HepG2 (cell line): ENCODE data around the gene PFDN5. TPM values are rescaled to one million over a fixed set of nuclear protein-coding genes. Genes with fewer than 3 reads are reported as not detected.

Source experiments
- ATAC-seq: fragments of 200-7000 bp; cut with Tn5 transposase; 3 replicates; pipeline ENCODE4 v1.9.1; 2020; ENCODE audit warnings: mild to moderate bottlenecking, moderate library complexity
- BruUV-seq: library from RNA; stranded (reverse); fragments of 400-500 nt; replicated peaks from 2 replicates; lab custom pipeline; 2021; lab: Mats Ljungman, UMichigan
- CTCF ChIA-PET: fragments of 300-600 bp; formaldehyde crosslinking; extraction: SDS; loops from one replicate; lab custom pipeline; 2021; ENCODE audit warnings: low total read pairs, inconsistent platforms, low intra/inter-chr PET ratio; lab: Yijun Ruan, JAX
- POLR2A ChIA-PET: fragments of 350-600 bp; sonication (Branson Sonifier 250); formaldehyde crosslinking; loops from one replicate; lab custom pipeline; 2020; ENCODE audit warnings: antibody characterized with exemption, inconsistent platforms; lab: Yijun Ruan, JAX
- DNase-seq: peaks from one replicate; pipeline ENCODE4 v3.0.0-alpha.2; 2015; ENCODE audit warnings: low spot score
- FAIRE-seq: peaks from 3 replicates; lab custom pipeline; 2011; peaks lifted over from hg19 to GRCh38; lab: Jason Lieb, UNC
- H2AFZ ChIP-seq: one replicate; pipeline ENCODE4 v1.6.1; 2011; ENCODE audit warnings: low read length, inconsistent platforms
- H3K27ac ChIP-seq: fragments of 300-600 bp; 3 replicates; pipeline ENCODE4 v1.8.0; 2011; ENCODE audit warnings: mixed run types, mild to moderate bottlenecking, mixed read lengths, low read length, inconsistent platforms; ENCODE audit not compliant: insufficient read depth; ENCODE audit errors: extremely low read length
- H3K27me3 ChIP-seq, 2 experiments: fragments of 200-600 bp in 1 of 2; 2 replicates in 1 of 2; 3 replicates in 1 of 2; pipeline versions ENCODE4 v1.6.0 to v1.8.0; 2011; ENCODE audit warnings: low read length in 2 of 2, mild to moderate bottlenecking in 2 of 2, moderate library complexity in 2 of 2, inconsistent platforms in 1 of 2; ENCODE audit not compliant: insufficient read depth in 2 of 2, control insufficient read depth in 1 of 2
- H3K36me3 ChIP-seq, 2 experiments: fragments of 200-600 bp in 1 of 2; replicated peaks in 1 of 2; 2 replicates in 1 of 2; 3 replicates in 1 of 2; pipeline versions ENCODE4 v1.5.1 to v1.8.0; 2011; ENCODE audit warnings: low read length in 2 of 2, inconsistent platforms in 1 of 2; ENCODE audit not compliant: insufficient read depth in 2 of 2, control insufficient read depth in 1 of 2
- H3K4me1 ChIP-seq: 2 replicates; pipeline ENCODE4 v1.5.1; 2012; ENCODE audit warnings: low read length, inconsistent platforms; ENCODE audit not compliant: insufficient read depth
- H3K4me2 ChIP-seq: 2 replicates; pipeline ENCODE4 v1.6.0; 2011; ENCODE audit warnings: low read depth, low read length, inconsistent platforms
- H3K4me3 ChIP-seq, 3 experiments: fragments of 200-600 bp in 1 of 3; sonication (generic), shearing (Covaris generic) in 1 of 3; replicated peaks in 1 of 3; 2 replicates each; pipeline ENCODE4 v1.5.1; 2011 to 2016; ENCODE audit warnings: low read length in 3 of 3, inconsistent platforms in 2 of 3, low read depth in 2 of 3, mild to moderate bottlenecking in 2 of 3, control low read depth in 1 of 3, mixed read lengths in 1 of 3; ENCODE audit not compliant: insufficient read depth in 1 of 3
- H3K79me2 ChIP-seq: one replicate; pipeline ENCODE4 v1.6.1; 2011; ENCODE audit warnings: low read length, inconsistent platforms; ENCODE audit not compliant: insufficient read depth
- H3K9ac ChIP-seq: 2 replicates; pipeline ENCODE4 v1.6.0; 2011; ENCODE audit warnings: mild to moderate bottlenecking, low read depth, low read length, inconsistent platforms; ENCODE audit not compliant: insufficient read depth
- H3K9me3 ChIP-seq: 2 replicates; pipeline ENCODE4 v1.5.1; 2012; ENCODE audit warnings: mild to moderate bottlenecking, low read length
- H4K20me1 ChIP-seq: 2 replicates; pipeline ENCODE4 v1.6.0; 2011; ENCODE audit warnings: inconsistent platforms, mild to moderate bottlenecking, low read length, moderate library complexity; ENCODE audit not compliant: insufficient read depth
- AHDC1 ChIP-seq: sonication (generic); formaldehyde crosslinking; IDR thresholded peaks from 2 replicates; pipeline ENCODE4 v1.5.1; 2020; ENCODE audit warnings: mild to moderate bottlenecking, missing genetic modification reagents, borderline replicate concordance
- DR1 ChIP-seq: sonication (generic); formaldehyde crosslinking; IDR thresholded peaks from 2 replicates; pipeline ENCODE4 v1.8.0; 2021; ENCODE audit warnings: mild to moderate bottlenecking, missing genetic modification reagents, inconsistent platforms
- FOXO4 ChIP-seq: sonication (generic); formaldehyde crosslinking; conservative IDR thresholded peaks from 2 replicates; pipeline ENCODE4 v1.8.1; 2023; ENCODE audit warnings: missing genetic modification reagents
- RNF219 ChIP-seq: sonication (generic); formaldehyde crosslinking; IDR thresholded peaks from 2 replicates; pipeline ENCODE4 v1.5.0; 2020; ENCODE audit warnings: mild to moderate bottlenecking, missing genetic modification reagents
- ZNF275 ChIP-seq: sonication (generic); formaldehyde crosslinking; IDR thresholded peaks from 2 replicates; pipeline ENCODE4 v1.8.0; 2022; ENCODE audit warnings: missing genetic modification reagents, mild to moderate bottlenecking, inconsistent platforms, borderline replicate concordance
- ZNF546 ChIP-seq: sonication (generic); formaldehyde crosslinking; conservative IDR thresholded peaks from 2 replicates; pipeline ENCODE4 v1.8.1; 2023; ENCODE audit warnings: mild to moderate bottlenecking, missing genetic modification reagents
- ZNF556 ChIP-seq: sonication (generic); formaldehyde crosslinking; IDR thresholded peaks from 2 replicates; pipeline ENCODE4 v1.4.0; 2020; ENCODE audit warnings: mild to moderate bottlenecking, missing genetic modification reagents, borderline replicate concordance
- ZNF703 ChIP-seq: sonication (generic); formaldehyde crosslinking; IDR thresholded peaks from 2 replicates; pipeline ENCODE4 v1.5.1; 2020; ENCODE audit warnings: missing genetic modification reagents, mild to moderate bottlenecking, moderate library complexity, borderline replicate concordance
- WGBS: methylation state at CpG from one replicate; pipeline ENCODE4 v1.1.6; 2017; ENCODE audit warnings: low lambda C conversion rate; 5-methylcytosine and 5-hydroxymethylcytosine counted together
- in situ Hi-C: cut with HindIII; loops from 2 replicates; pipeline ENCODE4 v1.10.0; 2017; ENCODE audit warnings: low pct_unique_long_range_greater_than_20kb; ENCODE audit not compliant: extremely low pct_ligation_motif_present
- intact Hi-C: fragments of 100-400 bp; cut with micrococcal nuclease; formaldehyde crosslinking; loops from one replicate; pipeline ENCODE4 v1.10.0; 2022; ENCODE audit not compliant: unreplicated experiment
- polyA plus RNA-seq, 8 experiments: library from polyadenylated mRNA; depleted of rRNA in 3 of 8; stranded (reverse) in 7 of 8; unstranded in 1 of 8; fragments of >200 nt; fragmentation: Illumina TruSeq in 4 of 8; extraction: Trizol in 4 of 8; gene quantifications; 2 replicates each; pipeline versions ENCODE4 v1.2.1 to v1.2.3, GENCODE V29; 2011 to 2016; ENCODE audit warnings: low read depth in 4 of 8, missing spikeins in 1 of 8, mixed read lengths in 1 of 8; ENCODE audit not compliant: insufficient read depth in 1 of 8
- total RNA-seq, 5 experiments: library from RNA; depleted of rRNA; stranded (reverse); fragments of >200 nt; fragmentation: Illumina TruSeq; extraction: Trizol; gene quantifications; 2 replicates each; pipeline ENCODE4 v1.2.3, GENCODE V29; 2016; ENCODE audit warnings: low read depth in 1 of 5

Gene PFDN5
- total and polyA plus RNA-seq, 2 of the 13 experiments (the other 11 are each of a cell fraction or from before 2014, with no cell fraction given): 449 to 462 TPM

GRCh38 chr12:53254816-53255545, 40.4 kb upstream of the PFDN5 start:
- Histone ChIP-seq H3K79me2 (peaks cover 13% of the 10 kb centered on the region), H3K9me3 (no peaks in the 10 kb centered on the region), H3K4me2 (no peak overlapping the region), H3K4me1 (peaks cover 30% of the 10 kb centered on the region), H3K27ac (no peak overlapping the region), H3K4me3 (no peak overlapping the region), H2AFZ (no peak overlapping the region), H3K27me3 (no peaks in the 10 kb centered on the region), H3K9ac (no peak overlapping the region), H4K20me1 (no peaks in the 10 kb centered on the region), H3K36me3 (peaks cover 0 to 5% of the 10 kb centered on the region in 2 experiments; a peak in 2 of 5 replicates)
- DNase-seq (no peak), FAIRE-seq (no peak), ATAC-seq (no peak)
- intact Hi-C loops (loop anchor here (5.0 kb wide), 1 partner anchor 43 kb away; no protein-coding TSS in a partner anchor), in situ Hi-C loops (no loop called here)
- ChIA-PET POLR2A (interaction anchor here (1.0 kb wide), 1 partner anchor 13 kb away, joined by 4 read pairs; no protein-coding TSS in a partner anchor), CTCF (no interaction called here)
- no CpG with 5 or more reads among the region's 1 CpG for WGBS
- BruUV-seq: no TSS peak
- TF ChIP-seq ZNF556 (CRISPR knock-in tag) (no peak), RNF219 (no peak), AHDC1 (CRISPR knock-in tag) (no peak), ZNF546 (CRISPR knock-in tag) (no peak), ZNF275 (CRISPR knock-in tag) (no peak), DR1 (CRISPR knock-in tag) (no peak), FOXO4 (CRISPR knock-in tag) (no peak), ZNF703 (CRISPR knock-in tag) (no peak)
